ENCODE results near the gene HDAC4. TPM values are rescaled to one million over a fixed set of nuclear protein-coding genes. Genes with fewer than 3 reads are reported as not detected.

HDAC4 gene
- total and polyA plus RNA-seq, 12 donors, result 3.7 to 40.0 (median 25.5) TPM

DNA sequence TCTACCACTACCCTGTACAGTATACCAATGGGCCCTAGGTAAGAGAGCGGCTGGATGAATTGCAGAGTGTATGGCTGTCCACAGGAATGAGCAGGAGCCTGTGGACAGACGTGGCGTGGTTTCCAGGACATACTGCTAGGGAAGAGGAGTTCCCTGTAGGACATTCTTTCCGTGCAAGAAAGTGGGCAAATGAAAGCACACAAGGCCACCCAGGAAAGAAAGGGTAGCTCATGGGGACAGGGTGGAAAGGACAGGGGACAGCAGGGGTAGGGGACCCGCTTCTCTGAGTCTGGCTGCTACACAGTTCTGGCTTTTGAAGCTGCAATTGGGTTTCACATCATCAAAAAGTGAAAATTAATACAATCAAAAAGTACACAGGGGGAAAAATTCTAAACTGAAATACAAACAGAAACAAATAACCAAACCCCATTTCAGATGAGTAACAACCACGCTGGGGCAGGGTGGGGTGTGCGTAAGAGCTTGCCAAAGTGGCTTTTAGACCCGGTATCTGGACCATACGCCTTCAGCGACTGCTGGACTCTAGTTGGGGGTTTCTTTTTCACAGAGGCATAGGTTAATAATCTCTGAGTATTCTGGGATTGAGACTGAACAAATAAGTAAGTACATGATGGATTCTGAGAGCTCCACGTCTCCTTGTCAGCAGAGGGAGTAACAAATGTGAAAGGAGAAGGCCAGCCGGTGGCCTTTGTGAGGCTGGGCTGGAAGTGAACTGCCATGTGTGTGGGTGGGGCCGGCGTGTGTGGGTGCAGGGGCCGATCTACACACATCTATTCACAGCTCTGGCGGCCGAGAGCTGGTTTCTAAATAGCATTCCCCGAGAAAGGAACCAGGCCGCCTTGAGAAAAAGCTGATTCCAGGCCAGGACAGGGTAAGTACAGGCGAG, 84.0 kb downstream of the HDAC4 start:
- DNase-seq (peak; percentile 77 to 79), ATAC-seq (peak; percentile 82 to 92 (median 88))
- no peaks in the 10 kb centered on the region for H3K36me3 ChIP-seq
- TF ChIP-seq, protein P1, sequence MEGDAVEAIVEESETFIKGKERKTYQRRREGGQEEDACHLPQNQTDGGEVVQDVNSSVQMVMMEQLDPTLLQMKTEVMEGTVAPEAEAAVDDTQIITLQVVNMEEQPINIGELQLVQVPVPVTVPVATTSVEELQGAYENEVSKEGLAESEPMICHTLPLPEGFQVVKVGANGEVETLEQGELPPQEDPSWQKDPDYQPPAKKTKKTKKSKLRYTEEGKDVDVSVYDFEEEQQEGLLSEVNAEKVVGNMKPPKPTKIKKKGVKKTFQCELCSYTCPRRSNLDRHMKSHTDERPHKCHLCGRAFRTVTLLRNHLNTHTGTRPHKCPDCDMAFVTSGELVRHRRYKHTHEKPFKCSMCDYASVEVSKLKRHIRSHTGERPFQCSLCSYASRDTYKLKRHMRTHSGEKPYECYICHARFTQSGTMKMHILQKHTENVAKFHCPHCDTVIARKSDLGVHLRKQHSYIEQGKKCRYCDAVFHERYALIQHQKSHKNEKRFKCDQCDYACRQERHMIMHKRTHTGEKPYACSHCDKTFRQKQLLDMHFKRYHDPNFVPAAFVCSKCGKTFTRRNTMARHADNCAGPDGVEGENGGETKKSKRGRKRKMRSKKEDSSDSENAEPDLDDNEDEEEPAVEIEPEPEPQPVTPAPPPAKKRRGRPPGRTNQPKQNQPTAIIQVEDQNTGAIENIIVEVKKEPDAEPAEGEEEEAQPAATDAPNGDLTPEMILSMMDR (IDR thresholded peaks at IDR 0.05), result peak in 6 of 9 donors; percentile 7 to 54 (median 36)
- peaks cover 0 to 10% (median 0%) of the 10 kb centered on the region in 11 donors for H3K9me3 ChIP-seq
- intact Hi-C loops (cut with DNase I), result loop anchor here in 6 of 10 donors (5.0 kb wide), 2 partner anchors 80 to 85 kb away; partner anchors contain the start of gene HDAC4 (in 3 of the 6)
- H3K27ac ChIP-seq, result peak overlapping the region; percentile 31 to 88 (median 81)
- H3K27me3 ChIP-seq, result no peaks in the 10 kb centered on the region
- peaks cover 18 to 70% (median 57%) of the 10 kb centered on the region in 9 donors for H3K4me1 ChIP-seq
- H3K4me3 ChIP-seq, result peak overlapping the region in 7 of 10 donors; percentile 8 to 42 (median 25)
- 35 to 36% methylated on average over 20 of the region's 20 CpGs for WGBS, 2 donors

DNA sequence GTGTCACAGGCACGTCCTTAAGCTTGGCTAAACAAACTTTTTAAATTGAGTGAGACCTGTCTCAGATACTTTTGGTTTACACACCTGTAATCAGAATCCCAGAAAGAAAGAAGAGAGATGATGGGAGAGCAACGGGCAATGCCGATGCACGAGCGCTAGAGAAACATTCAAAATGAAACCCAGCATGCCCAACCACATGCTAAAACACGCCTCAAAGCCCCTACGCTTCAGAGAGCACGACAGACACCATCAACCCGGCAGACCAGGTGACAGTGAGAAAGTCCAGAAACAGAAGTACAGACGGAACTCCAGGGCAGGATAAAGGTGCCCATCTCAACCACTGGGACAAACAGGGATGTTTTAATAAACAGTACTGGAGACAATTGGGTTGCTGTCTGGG, 85.5 kb downstream of the HDAC4 start:
- peaks cover 0 to 10% (median 0%) of the 10 kb centered on the region in 11 donors for H3K9me3 ChIP-seq
- H3K4me1 ChIP-seq, result peaks cover 19 to 80% (median 70%) of the 10 kb centered on the region in 9 donors
- intact Hi-C loops (cut with DNase I), result loop anchor here in 6 of 10 donors (5.0 kb wide), 2 partner anchors 82 to 87 kb away; partner anchors contain the start of gene HDAC4 (in 3 of the 6)
- H3K4me3 ChIP-seq, result no peak overlapping the region
- WGBS, 2 donors, result 73 to 85% methylated on average over 10 of the region's 10 CpGs
- no peak for ATAC-seq
- no peaks in the 10 kb centered on the region for H3K36me3 ChIP-seq
- TF ChIP-seq, protein P1 (IDR thresholded peaks at IDR 0.05), result no peak
- H3K27ac ChIP-seq, result no peak overlapping the region
- no peaks in the 10 kb centered on the region for H3K27me3 ChIP-seq
- DNase-seq, result no peak

DNA sequence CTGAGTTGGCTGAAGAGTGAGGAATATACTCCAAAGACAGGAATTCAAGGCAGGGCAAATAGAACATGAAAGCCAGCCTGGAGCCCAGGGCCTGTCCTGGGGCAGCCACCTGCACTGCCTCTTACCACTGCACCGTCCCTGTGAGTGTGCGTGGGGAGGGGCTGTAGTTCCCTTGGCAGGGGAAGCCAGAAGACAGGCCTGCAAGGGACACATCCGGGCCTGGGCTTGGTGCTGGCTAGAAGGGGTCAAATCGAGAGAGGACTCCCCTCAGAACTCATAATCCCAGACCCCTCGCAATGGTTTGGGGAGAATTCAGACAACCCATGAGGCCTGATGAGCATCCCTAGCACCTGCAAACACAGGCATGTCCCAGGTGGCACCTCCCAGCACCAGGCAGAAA, 87.0 kb downstream of the HDAC4 start:
- TF ChIP-seq, protein P1 (IDR thresholded peaks at IDR 0.05), result no peak
- Histone ChIP-seq H3K4me1 (peaks cover 30 to 79% (median 75%) of the 10 kb centered on the region in 9 donors), H3K4me3 (no peak overlapping the region), H3K36me3 (no peaks in the 10 kb centered on the region), H3K9me3 (peaks cover 0 to 10% (median 0%) of the 10 kb centered on the region in 11 donors), H3K27me3 (no peaks in the 10 kb centered on the region), H3K27ac (peak overlapping the region in 9 of 10 donors; percentile 3 to 77 (median 65))
- intact Hi-C loops (cut with DNase I), result no loop called here
- 85 to 86% methylated on average over 5 of the region's 5 CpGs for WGBS, 2 donors
- DNase-seq (peak in 1 of 2 donors; percentile 2), ATAC-seq (no peak)
